Astrocyte of the spinal cord (primary cell): ENCODE results near the gene C17orf100.
"Not testable (repeated sequence)": the region's sequence is repeated elsewhere in the genome, so short reads cannot be mapped to it uniquely, and the experiment has no call there.

Source experiments
- DNase-seq: peaks from one replicate; pipeline ENCODE4 v3.0.0; 2011; ENCODE audit warnings: low read depth, low spot score
- H3K4me3 ChIP-seq: 2 replicates; pipeline ENCODE4 v1.5.1; 2011; ENCODE audit warnings: low read depth, mild to moderate bottlenecking, low read length, moderate library complexity
- in situ Hi-C: cut with HindIII; loops from 2 replicates; pipeline ENCODE4 v1.10.0; 2017; ENCODE audit warnings: low sequenced_read_pairs
- TF ChIP-seq, protein P1 (sequence below): IDR thresholded peaks from 2 replicates; pipeline ENCODE4 v1.5.1; 2012; ENCODE audit warnings: low read depth, mild to moderate bottlenecking, low read length, inconsistent platforms

The C17orf100 gene

DNA sequence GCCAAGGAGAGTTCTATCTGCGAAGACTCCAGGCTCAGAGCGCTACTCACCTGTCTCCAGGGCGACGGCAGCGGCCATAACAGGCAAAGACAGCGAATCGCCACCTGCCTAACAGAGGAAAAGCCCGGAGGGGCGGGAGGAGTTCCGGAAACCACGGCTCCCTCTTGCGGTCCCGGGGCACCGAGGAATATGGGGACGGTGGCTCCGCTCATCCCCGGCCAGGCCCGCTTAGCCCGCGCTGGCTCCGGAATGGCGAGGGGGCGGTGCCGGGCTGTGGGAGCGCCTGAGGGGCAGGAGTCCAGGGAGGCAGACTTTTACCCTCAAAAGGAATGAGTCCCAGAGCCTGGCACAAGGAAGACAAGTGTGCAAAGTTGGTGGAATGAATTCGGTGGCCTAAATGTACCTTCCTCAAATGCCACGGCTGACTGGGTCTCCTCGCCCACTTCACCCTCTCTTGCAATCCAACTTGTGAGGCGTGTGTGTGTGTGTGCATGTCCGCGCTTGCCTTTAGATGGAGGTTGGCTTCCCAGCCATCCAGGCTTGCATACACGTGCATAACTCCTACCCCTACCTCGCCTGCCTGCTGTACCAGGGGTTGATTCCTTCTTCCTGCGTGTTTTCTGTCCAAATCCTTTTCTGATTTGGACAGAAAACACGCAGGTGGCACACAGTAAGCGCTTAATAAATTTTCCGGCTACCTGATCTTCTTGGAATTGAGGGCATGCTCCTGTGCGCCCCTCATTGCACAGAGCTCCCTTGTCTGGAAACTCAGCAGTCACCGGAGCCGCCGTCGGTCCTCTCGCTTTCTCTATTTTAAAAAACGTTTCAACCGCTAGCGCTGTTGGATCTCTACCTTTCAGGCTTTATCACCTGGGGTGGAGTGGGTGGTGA is 3.5 kb downstream of the C17orf100 start:
- H3K4me3 ChIP-seq, result no peak overlapping the region
- no peak for DNase-seq
- in situ Hi-C loops, result no loop called here
- TF ChIP-seq, protein P1, sequence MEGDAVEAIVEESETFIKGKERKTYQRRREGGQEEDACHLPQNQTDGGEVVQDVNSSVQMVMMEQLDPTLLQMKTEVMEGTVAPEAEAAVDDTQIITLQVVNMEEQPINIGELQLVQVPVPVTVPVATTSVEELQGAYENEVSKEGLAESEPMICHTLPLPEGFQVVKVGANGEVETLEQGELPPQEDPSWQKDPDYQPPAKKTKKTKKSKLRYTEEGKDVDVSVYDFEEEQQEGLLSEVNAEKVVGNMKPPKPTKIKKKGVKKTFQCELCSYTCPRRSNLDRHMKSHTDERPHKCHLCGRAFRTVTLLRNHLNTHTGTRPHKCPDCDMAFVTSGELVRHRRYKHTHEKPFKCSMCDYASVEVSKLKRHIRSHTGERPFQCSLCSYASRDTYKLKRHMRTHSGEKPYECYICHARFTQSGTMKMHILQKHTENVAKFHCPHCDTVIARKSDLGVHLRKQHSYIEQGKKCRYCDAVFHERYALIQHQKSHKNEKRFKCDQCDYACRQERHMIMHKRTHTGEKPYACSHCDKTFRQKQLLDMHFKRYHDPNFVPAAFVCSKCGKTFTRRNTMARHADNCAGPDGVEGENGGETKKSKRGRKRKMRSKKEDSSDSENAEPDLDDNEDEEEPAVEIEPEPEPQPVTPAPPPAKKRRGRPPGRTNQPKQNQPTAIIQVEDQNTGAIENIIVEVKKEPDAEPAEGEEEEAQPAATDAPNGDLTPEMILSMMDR, result no peak

DNA sequence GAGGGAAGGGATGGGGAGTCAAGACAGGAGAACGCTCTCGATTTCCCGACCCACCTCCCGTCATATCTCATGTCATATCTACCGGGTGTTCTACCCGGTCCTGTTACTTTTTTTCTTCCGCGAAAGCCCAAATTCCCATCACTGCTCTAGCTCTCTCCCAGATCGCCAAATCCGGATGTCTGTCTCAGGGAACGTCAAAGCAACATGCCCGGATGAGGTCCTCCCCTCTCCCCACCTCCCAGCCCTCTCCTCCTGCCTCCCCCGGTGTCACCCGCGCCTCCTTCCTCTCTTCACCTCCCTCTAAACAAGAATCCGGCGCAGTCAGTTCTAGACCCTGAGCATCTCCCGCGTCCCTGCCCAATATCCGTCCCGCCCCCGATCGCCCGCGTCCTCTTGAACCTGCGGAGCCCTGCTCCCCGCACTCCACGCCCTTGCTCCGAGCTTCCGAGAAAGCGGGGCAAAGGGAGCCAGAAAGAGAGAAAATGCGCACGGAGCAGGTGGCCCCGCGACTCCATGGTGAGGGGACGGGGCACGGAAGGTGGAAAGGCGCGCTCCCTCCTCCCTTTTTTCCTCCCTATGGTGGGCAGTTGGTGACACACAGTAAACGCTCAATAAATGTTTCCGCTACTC is 4.3 kb downstream of the C17orf100 start:
- DNase-seq, in situ Hi-C loops, H3K4me3 ChIP-seq: not testable (repeated sequence)

DNA sequence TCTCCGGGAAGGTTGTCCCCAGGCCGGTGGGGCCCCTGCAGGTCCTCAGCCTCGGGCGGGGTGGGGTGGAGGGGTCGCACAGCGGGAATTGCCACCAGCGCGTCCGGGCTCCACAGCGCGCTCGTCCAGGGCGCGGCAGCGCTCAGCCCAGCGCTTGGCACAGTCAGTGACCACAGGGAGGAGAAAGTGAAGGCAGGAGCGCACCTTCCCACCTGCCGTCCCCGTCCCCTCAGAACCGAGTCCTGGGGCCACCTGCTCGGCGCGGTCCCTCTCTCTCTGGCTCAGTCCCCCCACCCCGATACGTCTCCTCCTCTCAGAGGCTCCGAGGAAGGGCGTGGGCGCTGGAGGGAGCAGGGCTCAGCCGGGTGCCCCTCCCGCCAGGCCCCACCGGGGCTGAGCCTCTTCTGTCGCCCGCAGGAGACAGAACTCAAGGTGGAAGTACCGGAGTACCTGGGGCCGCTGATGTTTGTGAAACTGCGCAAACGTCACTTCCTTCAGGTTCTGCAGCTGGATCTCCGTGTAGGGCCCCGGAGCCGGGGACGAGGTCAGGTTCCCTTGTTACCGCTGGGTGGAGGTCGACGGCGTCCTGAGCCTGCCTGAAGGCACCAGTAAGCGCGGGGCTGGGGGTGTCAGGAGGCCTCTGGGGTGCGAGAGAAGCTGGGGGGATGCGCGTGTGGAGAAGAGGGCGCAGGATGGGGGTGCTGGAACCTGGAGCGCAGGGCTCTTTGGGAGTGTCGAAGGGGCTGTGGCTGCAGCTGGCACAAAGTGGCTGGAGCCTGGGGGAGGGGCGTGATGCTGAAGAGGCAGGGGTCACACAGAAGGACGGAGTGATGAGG is 5.5 kb downstream of the C17orf100 start:
- H3K4me3 ChIP-seq, in situ Hi-C loops, DNase-seq: not testable (repeated sequence)

DNA sequence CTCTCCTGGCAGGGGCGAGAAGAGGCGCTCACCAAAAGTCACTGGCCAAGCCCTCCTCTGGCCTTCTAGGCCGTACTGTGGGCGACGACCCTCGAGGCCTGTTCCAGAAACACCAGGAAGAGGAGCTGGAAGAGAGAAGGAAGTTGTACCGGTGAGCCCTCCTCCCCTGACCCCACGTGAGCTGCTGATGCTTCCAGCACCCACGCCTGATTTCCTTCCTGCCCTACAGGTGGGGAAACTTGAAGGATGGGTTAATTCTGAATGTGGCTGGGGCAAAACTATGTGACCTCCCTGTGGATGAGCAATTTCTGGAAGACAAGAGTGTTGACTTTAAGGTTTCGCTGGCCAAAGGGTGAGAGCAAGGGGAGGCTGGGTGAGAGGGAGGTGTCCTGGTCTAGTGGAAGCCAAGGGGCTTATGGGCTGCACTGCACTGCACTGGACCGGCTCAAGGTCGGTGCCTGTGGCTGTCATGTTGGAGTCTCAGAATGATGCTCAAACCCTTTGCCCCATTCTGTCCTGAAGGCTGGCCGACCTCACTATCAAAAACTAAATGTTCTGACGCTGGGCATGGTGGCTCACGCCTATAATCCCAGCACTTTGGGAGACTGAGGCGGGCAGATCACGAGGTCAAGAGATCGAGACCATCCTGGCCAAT is 6.2 kb downstream of the C17orf100 start:
- in situ Hi-C loops, result no loop called here
- H3K4me3 ChIP-seq, result no peak overlapping the region
- TF ChIP-seq, protein P1, result no peak

DNA sequence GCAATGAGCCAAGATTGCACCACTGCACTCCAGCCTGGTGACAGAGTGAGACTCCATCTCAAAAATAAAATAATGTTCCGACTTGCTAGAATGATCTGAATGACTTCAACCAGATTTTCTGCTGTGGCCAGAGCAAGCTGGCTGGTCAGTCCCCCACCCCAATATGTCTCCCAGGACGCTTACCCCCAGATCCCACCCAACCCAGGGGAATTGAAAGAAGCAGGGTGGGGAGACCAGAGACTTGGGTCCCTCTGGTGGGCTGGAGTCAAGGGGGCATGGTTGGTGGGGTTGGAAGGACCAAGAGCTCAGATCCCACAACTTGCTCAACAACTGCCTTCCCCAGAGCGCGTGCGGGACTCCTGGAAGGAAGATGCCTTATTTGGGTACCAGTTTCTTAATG is 6.8 kb downstream of the C17orf100 start:
- DNase-seq, in situ Hi-C loops: not testable (repeated sequence)

More for the DNA sequence above, 6.2 kb downstream of the C17orf100 start:
- no peak for DNase-seq

DNA sequence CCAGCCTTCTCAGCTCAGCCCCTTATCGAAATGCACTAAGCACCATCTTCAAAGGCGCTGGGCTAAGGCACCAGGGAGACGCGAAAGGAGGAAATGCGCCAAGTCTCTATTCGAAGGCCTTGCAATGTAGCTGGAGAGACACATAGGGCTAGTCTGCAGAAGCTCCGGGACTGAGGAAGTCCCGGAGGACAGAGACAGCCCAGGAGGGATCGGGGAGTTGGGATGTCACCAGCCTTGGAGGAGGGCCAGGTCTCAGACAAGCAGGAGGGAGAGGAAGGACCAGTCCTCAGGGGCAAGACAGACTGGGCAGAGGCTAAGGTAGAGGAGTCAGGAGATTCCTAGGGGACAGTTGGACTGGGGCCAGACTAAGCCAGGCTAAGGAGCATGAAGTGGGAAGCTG is 8.5 kb downstream of the C17orf100 start:
- DNase-seq, result no peak
- in situ Hi-C loops, result no loop called here
- TF ChIP-seq, protein P1, result no peak
- H3K4me3 ChIP-seq, result no peak overlapping the region

More for the DNA sequence above, 6.8 kb downstream of the C17orf100 start:
- not testable (repeated sequence) for H3K4me3 ChIP-seq

DNA sequence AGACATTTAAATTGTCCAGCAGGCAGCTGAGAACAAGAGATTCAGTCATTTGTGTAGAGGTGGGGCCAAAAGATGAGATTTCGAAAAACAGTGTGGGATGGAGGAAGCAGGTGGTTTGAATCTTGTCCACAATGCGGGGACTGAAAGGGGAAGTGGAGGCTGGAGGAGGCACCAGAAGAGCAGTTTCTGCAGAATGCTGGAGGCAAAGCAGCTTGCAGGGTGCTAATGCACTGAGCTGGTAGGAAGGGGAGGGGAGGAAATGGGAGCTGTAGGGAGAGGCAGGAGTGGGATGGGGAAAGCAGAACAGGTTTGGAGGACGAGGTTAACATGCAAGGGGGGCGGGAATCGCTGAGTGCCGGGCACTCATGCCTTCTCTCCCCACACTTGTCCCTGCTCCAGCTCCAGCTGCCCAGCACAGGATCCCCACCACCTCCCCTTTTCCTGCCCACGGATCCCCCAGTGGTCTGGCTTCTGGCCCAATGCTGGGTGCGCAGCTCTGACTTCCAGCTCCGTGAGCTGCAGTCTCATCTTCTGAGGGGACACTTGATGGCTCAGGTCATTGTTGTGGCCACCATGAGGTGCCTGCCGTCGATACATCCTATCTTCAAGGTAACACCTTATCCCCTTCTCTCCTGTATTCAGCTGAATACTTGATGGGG is 9.4 kb downstream of the C17orf100 start:
- TF ChIP-seq, protein P1, result no peak
- H3K4me3 ChIP-seq, result no peak overlapping the region
- in situ Hi-C loops, result no loop called here
- no peak for DNase-seq
